Ishikawa (cell line): Measurements from ENCODE around the gene GDF11.

ENCODE experiments used
- CEBPB ChIP-seq: IDR thresholded peaks from 2 replicates; pipeline ENCODE4 v1.6.1; 2012
- TAF1 ChIP-seq: IDR thresholded peaks from 2 replicates; pipeline ENCODE4 v1.6.1; 2012; ENCODE audit warnings: low read depth, mild to moderate bottlenecking
- TEAD4 ChIP-seq: IDR thresholded peaks from 2 replicates; pipeline ENCODE4 v1.6.1; 2012

GRCh38 chr12:55720894-55721444 lies 22.0 kb upstream of the GDF11 start:
- TF ChIP-seq TAF1 (peak; percentile 4; the same call in 1 of the 2 replicates), TEAD4 (no peak), CEBPB (no peak)
